ENCODE measurements around the gene S100A4.
"Not testable (repeated sequence)": the region's sequence is repeated elsewhere in the genome, so short reads cannot be mapped to it uniquely, and the experiment has no call there.

The S100A4 gene

GRCh38 chr1:153545067-153546055, at the start of gene S100A4:
Gene S100A4 (minus strand): TSS chr1:153545806. CDS start chr1:153544794, 1,012 bp downstream.
- FAIRE-seq, result no peak

- no peak for FAIRE-seq
Observed at GRCh38 chr1:153592748-153593147, 47.1 kb upstream of the S100A4 start.

GRCh38 chr1:153588482-153588881, 42.9 kb upstream of the S100A4 start:
- no peak for FAIRE-seq

GRCh38 chr1:153588033-153588432, 42.4 kb upstream of the S100A4 start:
- not testable (repeated sequence) for FAIRE-seq

- no peak for FAIRE-seq
Observed at GRCh38 chr1:153587314-153587713, 41.7 kb upstream of the S100A4 start.

GRCh38 chr1:153586347-153586746, 40.7 kb upstream of the S100A4 start:
- FAIRE-seq, result no peak

GRCh38 chr1:153585006-153585405, 39.4 kb upstream of the S100A4 start:
- FAIRE-seq, result no peak

- no peak for FAIRE-seq
Observed at GRCh38 chr1:153583976-153584375, 38.4 kb upstream of the S100A4 start.

- FAIRE-seq, result not testable (repeated sequence)
Observed at GRCh38 chr1:153583514-153583913, 37.9 kb upstream of the S100A4 start.

- not testable (repeated sequence) for FAIRE-seq
Observed at GRCh38 chr1:153582836-153583235, 37.2 kb upstream of the S100A4 start.

GRCh38 chr1:153578936-153579335, 33.3 kb upstream of the S100A4 start:
- FAIRE-seq, result no peak

- no peak for FAIRE-seq
Observed at GRCh38 chr1:153578490-153578889, 32.9 kb upstream of the S100A4 start.

- no peak for FAIRE-seq
Observed at GRCh38 chr1:153577624-153578051, 32.0 kb upstream of the S100A4 start.

GRCh38 chr1:153577138-153577537, 31.5 kb upstream of the S100A4 start:
- no peak for FAIRE-seq

GRCh38 chr1:153575497-153575896, 29.9 kb upstream of the S100A4 start:
- FAIRE-seq, result not testable (repeated sequence)

GRCh38 chr1:153575081-153575491, 29.5 kb upstream of the S100A4 start:
- not testable (repeated sequence) for FAIRE-seq

- FAIRE-seq, result no peak
Observed at GRCh38 chr1:153573351-153573750, 27.7 kb upstream of the S100A4 start.

- no peak for FAIRE-seq
Observed at GRCh38 chr1:153572569-153573015, 27.0 kb upstream of the S100A4 start.

- FAIRE-seq, result no peak
Observed at GRCh38 chr1:153571706-153572105, 26.1 kb upstream of the S100A4 start.

GRCh38 chr1:153570874-153571273, 25.3 kb upstream of the S100A4 start:
- no peak for FAIRE-seq

GRCh38 chr1:153569465-153569864, 23.9 kb upstream of the S100A4 start:
- FAIRE-seq, result no peak

- no peak for FAIRE-seq
Observed at GRCh38 chr1:153568367-153569099, 22.9 kb upstream of the S100A4 start.

GRCh38 chr1:153567621-153568366, 22.2 kb upstream of the S100A4 start:
- FAIRE-seq, result no peak
